ENCODE measurements around the gene WIPF2.

WIPF2 gene

DNA sequence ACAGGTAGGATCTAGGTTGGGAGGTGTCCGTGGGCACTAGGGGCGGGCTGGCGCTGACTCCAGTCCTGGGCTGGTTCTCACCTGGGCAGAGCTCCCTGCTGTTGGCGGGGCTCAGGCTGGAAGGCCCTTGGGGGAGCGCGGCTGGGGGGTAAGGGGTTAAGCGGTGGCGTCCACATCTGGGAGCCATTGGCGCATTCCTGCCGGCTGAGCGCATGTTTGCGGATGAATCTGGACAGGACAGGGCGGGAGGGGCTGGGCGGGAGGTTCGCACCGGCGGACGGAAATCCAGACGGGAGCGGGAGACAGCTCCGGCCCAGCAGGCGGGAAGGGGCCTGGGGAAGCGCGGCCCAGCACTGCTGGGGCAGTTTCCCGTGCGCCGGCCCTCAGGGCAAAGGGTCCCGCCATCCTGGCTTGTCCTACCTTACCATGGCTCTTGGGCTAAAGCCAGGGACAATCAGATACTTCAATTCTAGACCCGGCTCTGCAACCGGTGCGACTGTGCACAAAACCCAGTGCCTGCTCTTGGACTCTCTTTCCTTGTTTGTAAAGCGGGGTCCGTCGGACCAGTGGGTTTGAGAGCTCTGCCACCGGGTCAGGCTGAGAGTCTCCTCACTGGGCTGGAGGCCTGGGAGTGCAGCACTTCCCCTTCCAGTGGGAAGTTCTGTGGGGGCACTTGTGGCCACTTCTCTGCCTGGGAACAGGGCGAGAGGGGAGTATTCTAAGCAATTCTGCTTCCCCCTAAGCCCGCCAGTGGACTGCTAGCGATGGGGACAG, 97.7 kb downstream of the WIPF2 start:
- DNase-seq: no peak

GRCh38 chr17:40317345-40317873, 98.3 kb downstream of the WIPF2 start:
- no peak for DNase-seq

DNA sequence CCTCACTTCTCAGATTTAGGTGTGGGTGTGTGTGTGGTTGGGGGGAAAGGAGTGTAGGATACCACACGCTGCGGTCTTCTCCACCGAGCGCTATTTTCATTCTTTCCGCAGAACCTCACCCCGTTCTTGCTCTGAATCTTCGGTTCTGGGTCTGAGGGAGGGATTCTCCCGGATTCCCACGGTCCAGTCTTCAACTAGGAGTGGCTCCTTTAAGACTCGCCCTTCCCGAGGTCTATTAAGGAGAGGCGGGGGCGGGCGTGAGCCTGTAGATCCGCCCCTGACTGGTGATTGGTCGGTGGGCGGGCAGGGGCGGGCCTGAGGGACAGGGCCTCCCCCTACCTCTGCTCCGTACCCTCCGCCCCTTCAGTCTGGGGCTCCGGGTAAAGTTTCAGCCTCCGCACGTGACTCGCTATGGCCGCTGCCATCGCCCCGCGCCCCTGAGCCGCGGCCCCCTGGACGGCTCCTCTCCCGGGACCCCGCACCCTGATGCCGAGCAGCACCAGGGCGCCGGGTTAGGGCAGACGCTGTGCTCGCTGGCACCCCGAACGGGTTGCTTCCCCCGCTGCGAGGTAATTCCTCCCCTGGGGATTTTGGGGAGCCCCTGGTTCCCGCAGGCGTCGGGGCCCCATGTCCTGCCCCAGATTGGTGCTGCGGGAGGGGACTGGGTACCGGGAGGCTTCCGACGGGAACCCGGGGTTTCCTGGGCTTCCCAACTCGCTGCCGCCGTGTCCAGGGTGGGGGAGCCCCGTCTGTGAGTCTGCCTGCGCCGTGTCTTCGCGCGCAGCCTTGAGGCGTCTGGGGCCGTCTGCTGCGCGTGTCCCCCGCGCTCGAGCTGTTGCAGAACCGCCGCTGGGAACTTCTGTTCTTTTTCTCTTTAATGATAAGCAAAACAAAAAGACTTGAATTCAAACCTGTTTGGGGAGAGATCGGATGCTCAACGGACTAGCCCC, 99.1 kb downstream of the WIPF2 start:
- peak; percentile 88 for DNase-seq

GRCh38 chr17:40318830-40319391, 99.8 kb downstream of the WIPF2 start:
- no peak for DNase-seq

- peak; percentile 58 for DNase-seq
These were observed 100.8 kb downstream of the WIPF2 start for GRCh38 chr17:40319651-40320540.

DNA sequence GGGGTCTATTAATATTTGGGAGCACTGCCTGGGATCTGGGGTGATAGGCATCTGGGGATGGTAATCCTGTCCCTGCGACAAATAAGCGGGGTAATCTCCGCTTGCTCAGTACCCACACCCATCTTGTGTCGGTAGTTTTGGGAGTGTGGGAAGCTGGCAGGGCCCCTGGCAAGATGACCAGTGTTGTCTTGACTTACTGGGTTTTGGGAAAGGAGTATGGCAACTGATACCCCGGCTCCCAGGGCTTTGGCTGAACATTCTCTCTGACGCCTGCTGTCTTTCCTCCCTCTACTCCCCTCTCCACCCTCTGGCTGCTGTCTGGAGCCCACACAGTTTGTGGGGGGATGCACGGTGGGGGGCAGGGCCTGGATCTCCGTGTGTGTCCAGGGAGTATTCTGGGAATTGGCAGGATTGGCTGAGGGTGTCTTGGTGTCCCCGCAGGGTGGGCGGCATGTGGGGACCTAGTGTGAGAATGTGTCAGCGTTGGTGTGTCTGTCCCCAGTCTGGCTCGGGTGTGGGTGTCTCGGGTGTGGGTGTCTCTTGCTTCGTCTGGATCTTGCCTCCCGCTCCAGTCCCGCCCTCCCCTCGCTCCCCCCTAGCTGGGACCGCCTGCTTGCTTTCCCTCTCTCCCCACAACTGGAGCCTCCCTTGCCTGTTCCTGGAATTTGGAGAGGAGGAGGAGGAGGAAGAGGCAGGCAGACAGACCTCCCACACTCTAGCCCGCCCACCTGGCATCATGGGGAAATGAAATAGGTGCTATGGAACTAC, 101.8 kb downstream of the WIPF2 start:
- peak; percentile 25 for DNase-seq

- DNase-seq: peak; percentile 31
These were observed 102.4 kb downstream of the WIPF2 start for GRCh38 chr17:40321524-40321929.

GRCh38 chr17:40321961-40322357, 102.9 kb downstream of the WIPF2 start:
- no peak for DNase-seq

GRCh38 chr17:40322358-40323315, 103.5 kb downstream of the WIPF2 start:
- DNase-seq: peak; percentile 78

- no peak for DNase-seq
These were observed 104.6 kb downstream of the WIPF2 start for GRCh38 chr17:40323391-40324381.

DNA sequence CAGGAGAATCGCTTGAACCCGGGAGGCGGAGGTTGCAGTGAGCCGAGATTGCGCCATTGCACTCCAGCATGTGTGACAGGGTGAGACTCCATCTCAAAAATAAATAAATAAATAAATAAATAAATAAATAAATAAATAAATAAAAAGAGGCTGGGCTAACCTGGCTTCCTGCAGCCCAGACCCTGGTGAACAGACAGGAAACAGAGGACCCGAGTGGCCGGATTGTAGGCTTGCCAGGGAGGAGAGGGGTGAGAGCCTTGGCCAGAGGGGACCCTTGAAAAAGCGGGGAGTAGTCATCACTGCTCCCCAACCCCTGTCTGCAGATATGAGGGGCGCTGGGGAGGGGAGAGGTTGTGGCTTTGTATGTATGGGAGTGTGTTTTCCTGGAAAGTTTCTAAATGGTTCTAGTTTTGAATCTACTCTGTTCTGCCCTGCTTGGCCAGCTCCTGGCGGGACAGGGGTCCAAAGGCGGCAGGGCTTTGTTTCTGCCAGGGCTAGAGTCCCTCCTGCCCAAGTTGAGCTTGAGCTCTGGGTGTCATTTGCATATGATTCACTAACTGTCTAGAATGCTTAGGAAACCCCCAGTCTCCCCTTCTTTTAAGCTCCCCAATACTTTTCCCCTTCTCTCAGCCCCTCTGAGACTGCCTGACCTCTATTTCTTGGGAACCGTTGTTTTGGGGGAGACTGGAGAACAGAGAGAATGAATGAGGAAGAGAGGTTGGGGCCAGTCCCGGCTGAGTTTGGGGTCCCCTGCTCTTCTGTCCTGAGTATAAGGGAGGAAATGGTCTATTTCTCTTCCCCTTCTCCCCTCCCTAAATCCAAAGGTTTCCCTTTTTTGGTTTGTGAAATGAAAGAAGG, 106.3 kb downstream of the WIPF2 start:
- DNase-seq: no peak

GRCh38 chr17:40326014-40326831, 107.1 kb downstream of the WIPF2 start:
- no peak for DNase-seq

DNA sequence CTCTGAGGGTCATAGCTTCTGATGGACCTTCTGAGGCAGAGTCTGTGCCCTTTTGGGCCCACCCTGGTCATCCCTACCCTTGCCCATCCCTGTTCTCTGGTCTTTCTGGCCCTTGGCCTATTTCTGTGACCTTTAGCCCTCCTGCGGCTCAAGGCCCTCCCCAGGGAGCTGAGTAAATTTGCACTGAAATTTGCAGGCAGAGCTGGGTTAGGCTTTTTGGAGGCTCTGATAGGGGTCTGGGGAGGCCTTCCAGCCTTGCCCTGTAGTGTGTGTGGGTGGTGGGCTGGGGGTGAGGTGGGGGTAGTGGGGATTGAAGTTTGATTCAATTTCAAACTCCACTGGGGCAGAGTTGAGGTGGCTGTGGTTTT, 107.7 kb downstream of the WIPF2 start:
- no peak for DNase-seq

- no peak for DNase-seq
These were observed 108.2 kb downstream of the WIPF2 start for GRCh38 chr17:40327244-40327729.

- DNase-seq: no peak
These were observed 108.8 kb downstream of the WIPF2 start for GRCh38 chr17:40327735-40328385.

GRCh38 chr17:40328386-40328766, 109.3 kb downstream of the WIPF2 start:
- no peak for DNase-seq

All from activated CD4-positive, CD25-positive, alpha-beta regulatory T cell treated with anti-CD3 and anti-CD28 coated beads, Interleukin-2, amount 50 U/mL, for 72 hours (primary cell).